SIG-M5 treated with dmso at 0.1 percent for 504 hours (cell line): ENCODE data around the gene MT1A.
A peak's percentile ranks its signal among the peaks of the same experiment; 100 is the strongest.

Experiments
- DNase-seq: peaks from one replicate; lab custom pipeline; 2025; ENCODE audit not compliant: unreplicated experiment; lab: John Stamatoyannopoulos, UW

Gene MT1A

GRCh38 chr16:56637814-56638750, at the start of gene MT1A:
TSS of gene MT1A (plus strand) at chr16:56638666. CDS start at chr16:56638739, 73 bp downstream.
- DNase-seq = no peak

GRCh38 chr16:56588781-56589140, 49.7 kb upstream of the MT1A start:
- no peak for DNase-seq

GRCh38 chr16:56589141-56590039, 49.1 kb upstream of the MT1A start, which contains the start of gene MT3:
TSS of gene MT3 (plus strand) at chr16:56589528. CDS start at chr16:56589591, 63 bp downstream.
- no peak for DNase-seq

GRCh38 chr16:56591377-56592060, 46.9 kb upstream of the MT1A start:
- DNase-seq = peak; percentile 63

- DNase-seq = no peak
These were observed 44.7 kb upstream of the MT1A start for GRCh38 chr16:56593573-56594291.

GRCh38 chr16:56594292-56594619, 44.2 kb upstream of the MT1A start:
- no peak for DNase-seq

- peak; percentile 70 for DNase-seq
These were observed 38.0 kb upstream of the MT1A start for GRCh38 chr16:56600398-56600999.

GRCh38 chr16:56601325-56601724, 37.1 kb upstream of the MT1A start:
- DNase-seq = no peak

- DNase-seq = peak; percentile 55
These were observed 34.9 kb upstream of the MT1A start for GRCh38 chr16:56603589-56603988.

GRCh38 chr16:56604966-56605365, 33.5 kb upstream of the MT1A start:
- DNase-seq = no peak

GRCh38 chr16:56605475-56605874, 33.0 kb upstream of the MT1A start:
- no peak for DNase-seq

GRCh38 chr16:56606071-56606475, 32.4 kb upstream of the MT1A start:
- no peak for DNase-seq

- no peak for DNase-seq
These were observed 31.9 kb upstream of the MT1A start for GRCh38 chr16:56606476-56607108.

GRCh38 chr16:56607109-56607618, 31.3 kb upstream of the MT1A start:
- no peak for DNase-seq

- no peak for DNase-seq
These were observed 30.8 kb upstream of the MT1A start for GRCh38 chr16:56607675-56608042.

GRCh38 chr16:56608043-56608875, 30.2 kb upstream of the MT1A start, which contains the start of gene MT2A:
TSS of gene MT2A (plus strand) at chr16:56608584. CDS start at chr16:56608656, 72 bp downstream.
- peak; percentile 96 for DNase-seq

- DNase-seq = no peak
These were observed 29.5 kb upstream of the MT1A start for GRCh38 chr16:56608876-56609462.

- DNase-seq = peak; percentile 93
These were observed 29.0 kb upstream of the MT1A start for GRCh38 chr16:56609463-56609921.
